Measurements from ENCODE around the gene DYSF.

DNA sequence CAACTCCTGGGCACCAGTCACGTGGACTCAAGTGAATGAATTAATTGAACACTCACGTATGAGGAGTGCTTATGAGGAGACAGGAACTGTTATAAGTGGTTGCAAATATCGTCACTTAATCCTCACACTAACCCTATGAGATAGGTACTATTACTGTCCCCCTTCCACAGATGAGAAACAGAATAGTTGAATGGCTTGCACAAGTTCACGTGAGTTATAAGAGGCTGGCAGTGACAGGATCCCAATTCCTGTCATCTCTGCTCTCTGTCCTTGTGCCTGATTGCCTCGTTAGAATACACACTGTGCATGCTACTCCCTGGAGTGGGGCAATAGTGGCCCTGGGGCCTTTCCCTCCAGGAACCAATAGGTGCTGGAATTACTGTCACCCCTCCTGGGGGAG, 253.5 kb downstream of the DYSF start:
- TF ChIP-seq ZNF274 (IDR thresholded peaks at IDR 0.05; ENCODE audit: low read depth, low read length) (no peak), ZBTB33 (IDR thresholded peaks at IDR 0.05; ENCODE audit: extremely low read depth, insufficient replicate concordance, low read length) (no peak), EZH2 (IDR thresholded peaks at IDR 0.05) (no peak), CTCF (IDR thresholded peaks at IDR 0.05 in 2 of 3, conservative IDR thresholded peaks at IDR 0.05 in 1 of 3; ENCODE audit: borderline replicate concordance in 1 of 3, insufficient read depth in 1 of 3, low read depth in 2 of 3, low read length in 2 of 3) (no peak), POLR2AphosphoS5 (IDR thresholded peaks at IDR 0.05; ENCODE audit: low read depth, low read length) (no peak), POLR2A (IDR thresholded peaks at IDR 0.05; ENCODE audit: borderline replicate concordance, extremely low read depth, insufficient read depth, insufficient read length) (no peak), RAD21 (IDR thresholded peaks at IDR 0.05; ENCODE audit: low read depth) (no peak), SP1 (IDR thresholded peaks at IDR 0.05; ENCODE audit: low read depth) (no peak), REST (IDR thresholded peaks at IDR 0.05; ENCODE audit: low read depth) (no peak), ZFX (IDR thresholded peaks at IDR 0.05) (no peak), EGR1 (IDR thresholded peaks at IDR 0.05; ENCODE audit: low read depth) (no peak), ATF3 (IDR thresholded peaks at IDR 0.05) (no peak), SRF (IDR thresholded peaks at IDR 0.05; ENCODE audit: low read depth) (no peak), TCF7L2 (IDR thresholded peaks at IDR 0.05; ENCODE audit: borderline replicate concordance, extremely low read depth, insufficient read depth, insufficient read length) (no peak)
